PC-9 (cell line): ENCODE measurements around the gene KCTD7. TPM values are rescaled to one million over a fixed set of nuclear protein-coding genes. Genes with fewer than 3 reads are reported as not detected.

Experiments
- BruUV-seq: library from RNA; stranded (reverse); fragments of 400-500 nt; replicated peaks from 2 replicates; lab custom pipeline; 2021; lab: Mats Ljungman, UMichigan
- CTCF ChIA-PET: fragments of 300-600 bp; sonication (Branson Sonifier 250); formaldehyde crosslinking; loops from one replicate; lab custom pipeline; 2022; ENCODE audit warnings: antibody characterized with exemption; lab: Charles Lee
- POLR2A ChIA-PET: fragments of 300-600 bp; sonication (Branson Sonifier 250); formaldehyde crosslinking; loops from one replicate; lab custom pipeline; 2022; ENCODE audit warnings: antibody characterized with exemption; ENCODE audit not compliant: unreplicated experiment; lab: Charles Lee
- DNase-seq, 2 experiments: peaks; one replicate each; pipeline versions ENCODE4 v3.0.0 to v3.0.0-alpha.2; 2015 to 2022; ENCODE audit warnings: mixed read lengths in 1 of 2
- H2AFZ ChIP-seq: fragments of 200-600 bp; sonication (generic); 2 replicates; pipeline ENCODE4 v1.8.1; 2017; ENCODE audit warnings: antibody characterized with exemption
- H3F3A ChIP-seq: fragments of 200-600 bp; sonication (generic); 2 replicates; pipeline ENCODE4 v1.8.1; 2017; ENCODE audit warnings: antibody characterized with exemption, mild to moderate bottlenecking, low read depth; ENCODE audit not compliant: insufficient read depth
- H3K27ac ChIP-seq: fragments of 200-600 bp; sonication (generic); 2 replicates; pipeline ENCODE4 v1.6.1; 2016; ENCODE audit warnings: mixed run types
- H3K27me3 ChIP-seq: fragments of 200-600 bp; sonication (generic); 2 replicates; pipeline ENCODE4 v1.6.1; 2016; ENCODE audit warnings: low read depth, mixed run types; ENCODE audit not compliant: insufficient read depth
- H3K36me3 ChIP-seq: fragments of 200-600 bp; sonication (generic); 2 replicates; pipeline ENCODE4 v1.6.1; 2016; ENCODE audit warnings: low read depth, mixed run types
- H3K4me1 ChIP-seq: fragments of 200-600 bp; sonication (generic); replicated peaks from 2 replicates; pipeline ENCODE4 v1.6.1; 2016; ENCODE audit warnings: mixed run types; ENCODE audit not compliant: insufficient read depth
- H3K4me2 ChIP-seq: fragments of 200-600 bp; sonication (generic); 2 replicates; pipeline ENCODE4 v1.6.1; 2017; ENCODE audit warnings: mixed run types
- H3K4me3 ChIP-seq: fragments of 200-600 bp; sonication (generic); 2 replicates; pipeline ENCODE4 v1.6.1; 2016; ENCODE audit warnings: mixed run types
- H3K79me2 ChIP-seq: fragments of 200-600 bp; sonication (generic); 2 replicates; pipeline ENCODE4 v1.6.1; 2017; ENCODE audit warnings: low read depth, mixed run types
- H3K9me2 ChIP-seq: fragments of 200-600 bp; sonication (generic); 2 replicates; pipeline ENCODE4 v1.8.1; 2017; ENCODE audit warnings: mild to moderate bottlenecking; ENCODE audit not compliant: insufficient read depth
- H3K9me3 ChIP-seq: fragments of 200-600 bp; sonication (generic); 2 replicates; pipeline ENCODE4 v1.8.1; 2016; ENCODE audit warnings: low read depth; ENCODE audit not compliant: insufficient read depth
- H4K20me1 ChIP-seq: fragments of 200-600 bp; sonication (generic); 2 replicates; pipeline ENCODE4 v1.8.1; 2017; ENCODE audit not compliant: insufficient read depth
- EZH2 ChIP-seq: fragments of 200-600 bp; sonication (generic); IDR thresholded peaks from 2 replicates; pipeline ENCODE4 v1.8.0; 2017; ENCODE audit warnings: antibody characterized with exemption, low read depth
- intact Hi-C: fragments of 100-400 bp; cut with micrococcal nuclease; formaldehyde crosslinking; loops from one replicate; pipeline ENCODE4 v1.10.0; 2022; ENCODE audit not compliant: unreplicated experiment
- total RNA-seq: library from RNA; stranded (reverse); gene quantifications from 2 replicates; pipeline ENCODE4 v1.2.3, GENCODE V29; 2021
- TF ChIP-seq, protein P1 (sequence below): fragments of 200-600 bp; sonication (generic); conservative IDR thresholded peaks from 2 replicates; pipeline ENCODE4 v1.6.1; 2017; ENCODE audit warnings: mixed run types, antibody characterized with exemption, mild to moderate bottlenecking, moderate library complexity

Gene KCTD7
- total RNA-seq, 1 experiment from 2014 or later = 7.1 TPM

DNA sequence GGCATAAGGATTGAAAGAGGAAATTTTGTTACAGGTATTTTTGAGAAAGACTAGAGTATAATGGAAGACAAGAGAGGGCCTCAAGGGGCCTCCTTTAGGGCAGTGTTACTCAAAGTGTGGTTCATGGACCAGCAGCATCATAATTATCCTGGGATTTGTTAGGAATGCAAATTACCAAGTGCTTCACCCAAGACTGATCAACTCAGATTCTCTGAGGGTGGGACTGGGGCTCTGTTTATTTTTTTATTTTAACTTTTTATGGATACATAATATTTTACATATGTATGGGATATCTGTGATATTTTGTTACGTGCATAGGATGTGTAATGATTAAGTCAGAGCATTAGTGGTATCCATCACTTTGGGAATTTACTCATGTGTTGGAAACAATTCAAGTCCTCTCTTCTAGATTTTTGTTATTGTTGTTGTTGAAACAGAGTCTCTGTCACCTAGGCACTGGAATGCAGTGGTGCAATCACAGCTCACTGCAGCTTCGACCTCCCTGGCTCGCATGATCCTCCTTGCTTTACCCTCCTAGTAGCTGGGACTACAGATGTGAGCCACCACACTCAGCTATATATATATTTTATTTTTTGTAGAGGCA, 2.2 kb upstream of the KCTD7 start:
- H3K4me3 ChIP-seq = no peak overlapping the region
- peaks cover 3% of the 10 kb centered on the region; the same call in 1 of the 2 replicates for H3K4me1 ChIP-seq
- TF ChIP-seq, protein P1, sequence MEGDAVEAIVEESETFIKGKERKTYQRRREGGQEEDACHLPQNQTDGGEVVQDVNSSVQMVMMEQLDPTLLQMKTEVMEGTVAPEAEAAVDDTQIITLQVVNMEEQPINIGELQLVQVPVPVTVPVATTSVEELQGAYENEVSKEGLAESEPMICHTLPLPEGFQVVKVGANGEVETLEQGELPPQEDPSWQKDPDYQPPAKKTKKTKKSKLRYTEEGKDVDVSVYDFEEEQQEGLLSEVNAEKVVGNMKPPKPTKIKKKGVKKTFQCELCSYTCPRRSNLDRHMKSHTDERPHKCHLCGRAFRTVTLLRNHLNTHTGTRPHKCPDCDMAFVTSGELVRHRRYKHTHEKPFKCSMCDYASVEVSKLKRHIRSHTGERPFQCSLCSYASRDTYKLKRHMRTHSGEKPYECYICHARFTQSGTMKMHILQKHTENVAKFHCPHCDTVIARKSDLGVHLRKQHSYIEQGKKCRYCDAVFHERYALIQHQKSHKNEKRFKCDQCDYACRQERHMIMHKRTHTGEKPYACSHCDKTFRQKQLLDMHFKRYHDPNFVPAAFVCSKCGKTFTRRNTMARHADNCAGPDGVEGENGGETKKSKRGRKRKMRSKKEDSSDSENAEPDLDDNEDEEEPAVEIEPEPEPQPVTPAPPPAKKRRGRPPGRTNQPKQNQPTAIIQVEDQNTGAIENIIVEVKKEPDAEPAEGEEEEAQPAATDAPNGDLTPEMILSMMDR = no peak
- TF ChIP-seq EZH2 = no peak
- H3K27me3 ChIP-seq = no peaks in the 10 kb centered on the region
- H3K9me2 ChIP-seq = no peaks in the 10 kb centered on the region
- no peak overlapping the region for H3K4me2 ChIP-seq
- POLR2A ChIA-PET = interaction anchor here (0.6 kb wide), 1 partner anchor 16 kb away, joined by 5 read pairs; no protein-coding TSS in a partner anchor
- CTCF ChIA-PET = no interaction called here
- no TSS peak for BruUV-seq
- no peaks in the 10 kb centered on the region for H3K9me3 ChIP-seq
- no peaks in the 10 kb centered on the region for H3K79me2 ChIP-seq
- no peaks in the 10 kb centered on the region for H3K36me3 ChIP-seq
- no peaks in the 10 kb centered on the region for H4K20me1 ChIP-seq
- no peak overlapping the region for H2AFZ ChIP-seq
- no peak for DNase-seq
- H3F3A ChIP-seq = peaks cover 5% of the 10 kb centered on the region; the same call in 1 of the 2 replicates
- no peak overlapping the region for H3K27ac ChIP-seq
- intact Hi-C loops = loop anchor here (5.0 kb wide), 1 partner anchor 34 kb away; no protein-coding TSS in a partner anchor

DNA sequence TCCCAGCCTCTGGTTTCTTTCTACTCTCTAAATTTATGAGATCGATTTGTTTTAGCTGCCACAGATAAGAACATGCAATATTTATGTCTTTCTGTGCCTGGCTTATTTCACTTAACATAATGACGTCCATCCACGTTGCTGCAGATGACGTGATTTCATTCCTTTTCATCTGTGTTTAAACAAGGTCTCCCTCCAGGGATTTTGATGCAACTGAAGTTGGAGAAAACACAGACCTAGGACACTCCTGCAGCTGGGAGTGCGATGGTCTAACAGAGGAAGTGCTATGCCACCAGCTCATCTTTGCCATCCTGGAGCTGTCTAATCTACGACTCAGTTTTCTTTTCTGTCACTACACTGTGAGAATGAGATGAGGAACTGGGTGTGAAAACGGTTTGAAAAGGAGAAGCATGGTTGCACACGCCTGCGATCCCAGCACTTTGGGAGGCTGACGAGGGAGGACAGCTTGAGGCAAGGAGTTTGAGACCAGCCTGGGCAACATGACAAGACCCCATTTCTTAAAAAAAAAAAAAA, 1.5 kb upstream of the KCTD7 start:
- Histone ChIP-seq H3F3A (peaks cover 5% of the 10 kb centered on the region; the same call in 1 of the 2 replicates), H3K9me3 (no peaks in the 10 kb centered on the region), H3K9me2 (no peaks in the 10 kb centered on the region), H3K27me3 (no peaks in the 10 kb centered on the region), H3K36me3 (no peaks in the 10 kb centered on the region), H4K20me1 (no peaks in the 10 kb centered on the region), H3K27ac (no peak overlapping the region), H2AFZ (no peak overlapping the region), H3K4me3 (peak overlapping the region; percentile 91; the same call in 1 of the 2 replicates), H3K4me2 (peak overlapping the region; percentile 97; the same call in 1 of the 2 replicates), H3K4me1 (peaks cover 3% of the 10 kb centered on the region; the same call in 1 of the 2 replicates), H3K79me2 (no peaks in the 10 kb centered on the region)
- TF ChIP-seq EZH2 = no peak
- TF ChIP-seq, protein P1 = no peak
- POLR2A ChIA-PET = interaction anchor here (0.6 kb wide), 1 partner anchor 17 kb away, joined by 5 read pairs; no protein-coding TSS in a partner anchor
- intact Hi-C loops = loop anchor here (5.0 kb wide), 1 partner anchor 35 kb away; no protein-coding TSS in a partner anchor
- CTCF ChIA-PET = interaction anchor here (0.7 kb wide), 1 partner anchor 90 kb away, joined by 14 read pairs; no protein-coding TSS in a partner anchor
- no TSS peak for BruUV-seq
- DNase-seq = no peak

DNA sequence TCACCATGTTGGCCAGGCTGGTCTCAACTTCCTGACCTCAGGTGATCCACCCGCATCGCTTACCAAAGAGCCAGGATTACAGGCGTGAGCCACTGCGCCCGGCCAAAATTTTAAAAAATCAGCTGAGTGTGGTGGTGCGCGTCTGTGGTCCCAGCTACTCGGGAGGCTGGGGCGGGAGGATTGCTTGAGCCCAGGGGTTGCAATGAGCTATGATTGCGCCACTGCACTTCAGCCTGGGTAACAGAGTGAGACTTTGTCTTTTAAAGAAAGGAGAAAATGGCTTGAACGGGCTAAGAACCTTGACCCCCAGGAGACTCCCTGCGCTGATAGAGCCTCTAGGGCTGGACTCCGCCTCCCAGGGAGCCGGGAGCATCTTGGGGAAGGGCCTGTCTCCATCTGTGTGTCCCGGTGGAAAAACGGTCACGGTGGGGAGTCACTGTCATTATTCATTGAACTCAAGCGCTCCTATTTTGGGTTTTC, 760 bp upstream of the KCTD7 start:
- no peak for DNase-seq
- H2AFZ ChIP-seq = peak overlapping the region; percentile 89
- H3K36me3 ChIP-seq = no peaks in the 10 kb centered on the region
- H3F3A ChIP-seq = peaks cover 5% of the 10 kb centered on the region; the same call in 1 of the 2 replicates
- CTCF ChIA-PET = no interaction called here
- H3K4me1 ChIP-seq = peaks cover 3% of the 10 kb centered on the region; the same call in 1 of the 2 replicates
- peak overlapping the region; percentile 91 for H3K4me3 ChIP-seq
- POLR2A ChIA-PET = interaction anchor here (1.0 kb wide), 1 partner anchor 26 kb away, joined by 6 read pairs; no protein-coding TSS in a partner anchor
- H3K27ac ChIP-seq = peak overlapping the region; percentile 30
- no peaks in the 10 kb centered on the region for H3K9me3 ChIP-seq
- intact Hi-C loops = loop anchor here (1.0 to 5.0 kb wide), 2 partner anchors 26 to 36 kb away; no protein-coding TSS in a partner anchor
- H3K4me2 ChIP-seq = peak overlapping the region; percentile 97
- TF ChIP-seq, protein P1 = no peak
- TF ChIP-seq EZH2 = no peak
- H3K27me3 ChIP-seq = no peaks in the 10 kb centered on the region
- TSS peak; percentile 100 for BruUV-seq
- no peaks in the 10 kb centered on the region for H3K9me2 ChIP-seq
- no peaks in the 10 kb centered on the region for H3K79me2 ChIP-seq
- H4K20me1 ChIP-seq = no peaks in the 10 kb centered on the region
